Esophagus muscularis mucosa (tissue), 4 donors: ENCODE measurements around the gene ITFG2.

ENCODE experiments used
- EP300 ChIP-seq: sonication (generic); formaldehyde crosslinking; IDR thresholded peaks from one replicate; pipeline ENCODE4 v1.6.1; 2017; ENCODE audit warnings: antibody characterized with exemption
- POLR2A ChIP-seq: fragments of 450-650 bp; IDR thresholded peaks from one replicate; pipeline ENCODE4 v1.6.1; 2017; ENCODE audit warnings: antibody characterized with exemption, moderate library complexity, mild to moderate bottlenecking, low read depth
- POLR2AphosphoS5 ChIP-seq, 2 donors: sonication (generic); formaldehyde crosslinking; IDR thresholded peaks; one replicate each; pipeline ENCODE4 v1.6.1; 2017; ENCODE audit warnings: antibody characterized with exemption in 2 of 2
- TF ChIP-seq, protein P1 (sequence below), 3 experiments: fragments of 200-600 bp in 2 of 3; fragments of 450-650 bp in 1 of 3; sonication (generic) in 2 of 3; IDR thresholded peaks; one replicate each; pipeline ENCODE4 v1.5.1; 2017 to 2019; ENCODE audit warnings: antibody characterized with exemption in 3 of 3, mild to moderate bottlenecking in 2 of 3, moderate library complexity in 1 of 3

- TF ChIP-seq POLR2A (no peak), POLR2AphosphoS5 (IDR thresholded peaks at IDR 0.05) (no peak), EP300 (no peak)
- TF ChIP-seq, protein P1, sequence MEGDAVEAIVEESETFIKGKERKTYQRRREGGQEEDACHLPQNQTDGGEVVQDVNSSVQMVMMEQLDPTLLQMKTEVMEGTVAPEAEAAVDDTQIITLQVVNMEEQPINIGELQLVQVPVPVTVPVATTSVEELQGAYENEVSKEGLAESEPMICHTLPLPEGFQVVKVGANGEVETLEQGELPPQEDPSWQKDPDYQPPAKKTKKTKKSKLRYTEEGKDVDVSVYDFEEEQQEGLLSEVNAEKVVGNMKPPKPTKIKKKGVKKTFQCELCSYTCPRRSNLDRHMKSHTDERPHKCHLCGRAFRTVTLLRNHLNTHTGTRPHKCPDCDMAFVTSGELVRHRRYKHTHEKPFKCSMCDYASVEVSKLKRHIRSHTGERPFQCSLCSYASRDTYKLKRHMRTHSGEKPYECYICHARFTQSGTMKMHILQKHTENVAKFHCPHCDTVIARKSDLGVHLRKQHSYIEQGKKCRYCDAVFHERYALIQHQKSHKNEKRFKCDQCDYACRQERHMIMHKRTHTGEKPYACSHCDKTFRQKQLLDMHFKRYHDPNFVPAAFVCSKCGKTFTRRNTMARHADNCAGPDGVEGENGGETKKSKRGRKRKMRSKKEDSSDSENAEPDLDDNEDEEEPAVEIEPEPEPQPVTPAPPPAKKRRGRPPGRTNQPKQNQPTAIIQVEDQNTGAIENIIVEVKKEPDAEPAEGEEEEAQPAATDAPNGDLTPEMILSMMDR (IDR thresholded peaks at IDR 0.05) = no peak
Measured at GRCh38 chr12:2775431-2775830, 37.0 kb upstream of the ITFG2 start.
